GM12865 (cell line): ENCODE measurements around the gene NUP58.

ENCODE experiments used
- DNase-seq: peaks from one replicate; pipeline ENCODE4 v3.0.0; 2010; ENCODE audit warnings: low read depth
- H3K4me3 ChIP-seq: 2 replicates; pipeline ENCODE4 v1.5.1; 2011; ENCODE audit warnings: mild to moderate bottlenecking, low read depth, low read length, control low read depth
- TF ChIP-seq, protein P1 (sequence below): IDR thresholded peaks from 2 replicates; pipeline ENCODE4 v1.5.1; 2011; ENCODE audit warnings: low read length, control low read depth, low read depth, inconsistent platforms; ENCODE audit not compliant: insufficient read depth; ENCODE audit errors: missing control alignments

Gene NUP58

DNA sequence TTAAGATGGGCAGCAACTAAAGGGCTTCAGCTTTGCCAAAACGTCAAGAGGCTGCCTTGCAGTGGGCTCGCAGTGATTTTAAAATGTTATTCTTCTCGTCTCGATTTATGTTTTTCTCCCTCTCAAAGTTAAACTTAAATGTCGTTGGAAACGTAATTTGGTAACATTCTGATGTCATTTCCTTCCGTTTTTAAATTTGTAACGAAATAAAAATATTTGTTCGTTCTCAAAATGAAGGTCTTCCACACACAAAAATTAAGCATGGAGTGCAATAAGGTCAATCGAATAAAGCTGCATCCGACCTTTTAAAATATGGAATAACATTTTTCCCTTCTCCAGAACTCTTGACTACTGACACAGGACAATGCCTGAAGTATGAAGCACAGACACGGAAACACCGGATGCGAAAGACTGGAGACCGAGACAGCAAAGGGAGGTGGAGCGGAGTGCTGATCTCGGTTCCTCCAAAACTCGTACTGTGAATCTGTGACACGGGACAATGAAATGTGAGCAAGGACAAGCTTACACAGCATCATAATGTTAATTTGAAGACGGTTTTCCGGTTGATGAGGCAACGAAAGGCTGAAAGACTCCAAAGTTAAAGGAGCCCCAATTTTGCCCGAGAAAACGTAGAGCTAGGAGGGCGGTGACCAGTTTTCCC, 15.0 kb upstream of the NUP58 start:
- DNase-seq = peak; percentile 69
- H3K4me3 ChIP-seq = peak overlapping the region; percentile 88
- TF ChIP-seq, protein P1, sequence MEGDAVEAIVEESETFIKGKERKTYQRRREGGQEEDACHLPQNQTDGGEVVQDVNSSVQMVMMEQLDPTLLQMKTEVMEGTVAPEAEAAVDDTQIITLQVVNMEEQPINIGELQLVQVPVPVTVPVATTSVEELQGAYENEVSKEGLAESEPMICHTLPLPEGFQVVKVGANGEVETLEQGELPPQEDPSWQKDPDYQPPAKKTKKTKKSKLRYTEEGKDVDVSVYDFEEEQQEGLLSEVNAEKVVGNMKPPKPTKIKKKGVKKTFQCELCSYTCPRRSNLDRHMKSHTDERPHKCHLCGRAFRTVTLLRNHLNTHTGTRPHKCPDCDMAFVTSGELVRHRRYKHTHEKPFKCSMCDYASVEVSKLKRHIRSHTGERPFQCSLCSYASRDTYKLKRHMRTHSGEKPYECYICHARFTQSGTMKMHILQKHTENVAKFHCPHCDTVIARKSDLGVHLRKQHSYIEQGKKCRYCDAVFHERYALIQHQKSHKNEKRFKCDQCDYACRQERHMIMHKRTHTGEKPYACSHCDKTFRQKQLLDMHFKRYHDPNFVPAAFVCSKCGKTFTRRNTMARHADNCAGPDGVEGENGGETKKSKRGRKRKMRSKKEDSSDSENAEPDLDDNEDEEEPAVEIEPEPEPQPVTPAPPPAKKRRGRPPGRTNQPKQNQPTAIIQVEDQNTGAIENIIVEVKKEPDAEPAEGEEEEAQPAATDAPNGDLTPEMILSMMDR = no peak

DNA sequence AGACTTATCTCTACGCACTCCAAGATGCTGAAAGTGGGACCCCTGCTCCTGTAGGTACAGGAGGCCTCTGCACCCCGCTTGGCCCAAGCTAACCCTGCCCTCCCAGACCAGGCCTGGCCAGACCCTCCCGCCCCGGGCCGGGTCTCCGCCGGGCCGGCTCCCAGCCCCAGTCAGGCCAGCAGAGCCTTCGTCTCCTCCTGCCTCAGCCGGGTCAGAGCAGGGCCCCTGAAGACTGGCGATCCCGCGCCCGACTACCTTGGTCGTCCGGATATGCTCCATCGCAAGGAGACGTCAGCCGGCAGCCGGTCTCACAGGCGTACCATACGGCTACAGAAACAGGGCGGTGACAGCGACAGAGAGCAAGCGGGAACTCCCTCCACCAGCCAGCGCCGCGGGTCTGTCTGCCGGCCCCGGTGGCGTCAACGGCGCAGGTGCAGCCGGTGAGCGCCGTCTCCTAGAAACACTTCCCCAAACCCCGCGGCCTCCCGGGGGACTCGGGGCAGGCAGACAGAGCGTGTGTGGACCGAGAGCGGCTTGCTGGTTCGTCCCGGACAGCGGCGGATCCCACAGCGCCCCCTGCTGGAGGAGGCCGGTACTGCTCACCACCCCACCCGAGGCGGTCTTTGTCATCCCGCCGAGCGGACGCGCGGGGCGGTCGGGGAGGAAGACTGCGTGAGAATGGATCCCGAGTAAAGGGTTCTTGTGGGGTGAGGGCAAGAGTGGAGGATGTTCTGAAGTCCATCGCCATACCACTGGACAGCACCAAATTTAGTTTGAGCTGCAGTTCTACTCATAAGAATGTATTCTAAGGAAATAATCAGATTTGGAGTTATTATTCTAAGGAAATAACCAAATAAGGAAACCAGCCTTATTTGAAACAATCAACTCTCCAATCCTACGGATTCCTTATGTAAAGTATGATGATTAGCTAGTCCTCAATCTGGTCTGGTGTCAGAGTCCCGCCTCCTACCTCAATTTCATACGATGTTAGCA, 14.2 kb upstream of the NUP58 start, which contains the start of gene MTMR6:
Gene MTMR6, minus strand, starts transcription at position 520 of the 993 bp plus-strand sequence. Its CDS starts 241 bp downstream, at position 279.
- TF ChIP-seq, protein P1 = peak; percentile 98
- peak; percentile 98 for DNase-seq
- peak within 1 kb of the TSS; percentile 88 for H3K4me3 ChIP-seq

DNA sequence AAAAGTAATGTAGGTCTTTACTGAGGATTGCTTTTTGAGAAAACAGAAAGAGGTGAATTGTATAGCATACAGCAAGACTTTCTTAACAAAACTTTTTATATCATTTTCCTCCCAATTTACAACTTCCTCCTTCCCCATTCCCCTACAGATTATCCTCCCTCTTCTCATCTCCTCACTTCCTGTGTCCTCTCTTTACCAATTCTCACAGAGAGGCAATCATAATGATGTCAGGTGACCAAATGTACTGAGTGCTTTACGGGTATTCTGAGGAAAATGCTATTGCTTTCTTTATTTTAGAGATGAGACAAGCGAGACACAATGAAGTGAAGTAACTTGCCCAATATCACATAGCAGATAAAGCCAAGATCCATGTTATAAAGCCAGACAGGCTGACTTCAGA, 12.5 kb upstream of the NUP58 start:
- TF ChIP-seq, protein P1 = no peak
- H3K4me3 ChIP-seq = no peak overlapping the region
- DNase-seq = no peak

DNA sequence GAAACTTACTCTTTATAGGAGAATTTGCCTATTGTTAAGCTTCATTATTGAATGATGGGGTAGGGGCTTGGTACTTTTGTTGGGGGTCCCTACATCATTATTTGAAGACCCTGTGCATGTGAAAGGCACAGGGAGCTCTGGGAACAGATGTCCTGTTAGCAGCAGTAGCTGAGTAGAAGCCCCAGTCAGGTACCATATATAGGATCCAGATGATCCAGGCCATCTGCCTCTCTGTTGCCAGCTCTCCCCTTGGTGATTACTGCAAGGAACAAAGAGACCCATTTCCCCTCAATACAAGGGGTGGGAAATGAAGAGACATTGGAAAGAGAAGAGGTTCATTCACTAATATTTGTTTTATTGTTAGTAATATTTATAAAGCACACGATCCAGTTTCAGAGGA, 9.7 kb upstream of the NUP58 start:
- TF ChIP-seq, protein P1 = no peak
- DNase-seq = no peak
- no peak overlapping the region for H3K4me3 ChIP-seq

DNA sequence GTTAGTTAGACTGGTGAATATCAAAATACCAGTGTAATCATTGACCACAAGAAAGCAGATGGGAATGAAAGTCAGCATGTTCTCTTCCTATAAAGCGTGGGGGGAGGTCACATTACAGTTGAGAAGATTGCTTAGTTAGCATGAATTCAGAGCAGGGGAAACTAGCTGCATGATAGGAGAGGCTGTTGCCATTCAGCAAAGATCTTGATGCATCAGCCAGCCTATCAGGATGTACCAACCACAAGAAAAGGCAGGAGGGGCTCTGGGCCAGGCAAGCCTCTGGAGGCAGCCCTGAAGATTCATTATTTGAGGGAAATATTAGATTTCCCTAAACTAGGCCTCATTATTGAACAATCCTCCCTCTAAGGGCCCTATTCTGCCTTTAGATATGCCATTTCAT, 9.1 kb upstream of the NUP58 start:
- DNase-seq = no peak

DNA sequence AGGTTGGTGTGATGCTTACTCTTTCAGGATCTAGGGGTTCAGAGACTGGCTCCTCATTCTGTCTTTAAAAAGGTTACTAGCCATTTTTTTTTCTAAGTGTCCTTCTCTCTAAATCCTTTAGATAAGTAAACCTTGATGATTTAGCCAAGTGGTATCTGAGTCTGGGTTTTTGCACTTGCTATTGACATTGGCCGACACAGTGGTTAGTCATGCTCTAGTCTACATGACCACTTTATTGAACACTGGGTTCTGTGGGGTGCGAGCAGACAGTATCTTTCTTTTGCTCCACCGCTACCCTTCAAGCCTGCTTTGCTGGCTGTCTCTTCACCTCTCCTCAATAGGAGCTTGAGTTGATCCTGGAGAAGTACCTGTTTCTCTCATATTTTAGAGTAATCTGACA, 6.2 kb upstream of the NUP58 start:
- no peak overlapping the region for H3K4me3 ChIP-seq
- TF ChIP-seq, protein P1 = no peak
- no peak for DNase-seq

More for the DNA sequence above, 9.1 kb upstream of the NUP58 start:
- no peak overlapping the region for H3K4me3 ChIP-seq
- TF ChIP-seq, protein P1 = no peak
